Activated CD4-positive, alpha-beta T cell treated with anti-CD3 and anti-CD28 coated beads for 36 hours (primary cell): Measurements from ENCODE around the gene HGF. TPM values are rescaled to one million over a fixed set of nuclear protein-coding genes. Genes with fewer than 3 reads are reported as not detected.

Experiments
- ATAC-seq: fragments of 200-7000 bp; cut with Tn5 transposase; one replicate; pipeline ENCODE4 v1.10.0; 2021; ENCODE audit warnings: mild to moderate bottlenecking, moderate library complexity
- CTCF ChIA-PET: fragments of 350-600 bp; sonication (Branson Sonifier 250); formaldehyde crosslinking; loops from one replicate; lab custom pipeline; 2021; ENCODE audit warnings: antibody characterized with exemption; lab: Charles Lee
- POLR2A ChIA-PET: fragments of 350-600 bp; sonication (Branson Sonifier 250); formaldehyde crosslinking; loops from one replicate; lab custom pipeline; 2021; ENCODE audit warnings: antibody characterized with exemption, inconsistent platforms; lab: Charles Lee
- DNase-seq: peaks from one replicate; pipeline ENCODE4 v3.0.0-alpha.2; 2020
- H3K27ac Mint-ChIP-seq: one replicate; pipeline ENCODE4 v1.8.0; 2021; ENCODE audit warnings: mixed read lengths
- H3K27me3 Mint-ChIP-seq: one replicate; pipeline ENCODE4 v1.8.0; 2021; ENCODE audit warnings: mixed read lengths
- H3K36me3 Mint-ChIP-seq: one replicate; pipeline ENCODE4 v1.8.0; 2021; ENCODE audit warnings: low read depth, mixed read lengths
- H3K4me1 Mint-ChIP-seq: one replicate; pipeline ENCODE4 v1.8.0; 2021; ENCODE audit warnings: mixed read lengths
- H3K4me3 Mint-ChIP-seq: one replicate; pipeline ENCODE4 v1.8.0; 2021; ENCODE audit warnings: mild to moderate bottlenecking, moderate library complexity, mixed read lengths
- H3K9me3 Mint-ChIP-seq: one replicate; pipeline ENCODE4 v1.8.0; 2021; ENCODE audit warnings: low read depth, mixed read lengths
- intact Hi-C, 2 experiments: fragments of 100-400 bp; cut with DNase I in 1 of 2; cut with micrococcal nuclease in 1 of 2; formaldehyde crosslinking; loops; one replicate each; pipeline versions ENCODE4 v1.14.2 to v1.15.1; 2022 to 2024; cut with DNase I, micrococcal nuclease
- total RNA-seq, 2 experiments: library from RNA; stranded (reverse); gene quantifications; one replicate each; pipeline ENCODE4 v1.2.3, GENCODE V29; 2021

The HGF gene
- total RNA-seq, 2 experiments from 2014 or later = not detected

- H3K27me3 Mint-ChIP-seq = no peaks in the 10 kb centered on the region
- ChIA-PET CTCF (no interaction called here), POLR2A (no interaction called here)
- no peaks in the 10 kb centered on the region for H3K4me1 Mint-ChIP-seq
- DNase-seq (no peak), ATAC-seq (no peak)
- H3K9me3 Mint-ChIP-seq = peaks cover 1% of the 10 kb centered on the region
- H3K4me3 Mint-ChIP-seq = no peak overlapping the region
- intact Hi-C loops = no loop called here
- H3K27ac Mint-ChIP-seq = no peak overlapping the region
- H3K36me3 Mint-ChIP-seq = no peaks in the 10 kb centered on the region
These were observed 60.0 kb downstream of the HGF start for GRCh38 chr7:81709836-81710235.

GRCh38 chr7:81707966-81708365 is 61.9 kb downstream of the HGF start:
- intact Hi-C loops = no loop called here
- CTCF ChIA-PET = interaction anchor here (0.6 to 0.7 kb wide), 2 partner anchors 84 to 91 kb away, joined by 3 read pairs; no protein-coding TSS in a partner anchor
- Mint-ChIP-seq H3K4me3 (no peak overlapping the region), H3K9me3 (peaks cover 1% of the 10 kb centered on the region), H3K27ac (no peak overlapping the region), H3K36me3 (no peaks in the 10 kb centered on the region), H3K27me3 (no peaks in the 10 kb centered on the region), H3K4me1 (no peaks in the 10 kb centered on the region)
- ATAC-seq (no peak), DNase-seq (no peak)
- POLR2A ChIA-PET = no interaction called here

- DNase-seq (no peak), ATAC-seq (no peak)
- H3K4me3 Mint-ChIP-seq = no peak overlapping the region
These were observed 62.7 kb downstream of the HGF start for GRCh38 chr7:81707196-81707595.

GRCh38 chr7:81705206-81705605 is 64.6 kb downstream of the HGF start:
- intact Hi-C loops = no loop called here
- DNase-seq (no peak), ATAC-seq (no peak)
- ChIA-PET CTCF (no interaction called here), POLR2A (no interaction called here)
- H3K36me3 Mint-ChIP-seq = no peaks in the 10 kb centered on the region
- H3K4me3 Mint-ChIP-seq = no peak overlapping the region
- H3K9me3 Mint-ChIP-seq = peaks cover 1% of the 10 kb centered on the region
- H3K4me1 Mint-ChIP-seq = no peaks in the 10 kb centered on the region
- no peak overlapping the region for H3K27ac Mint-ChIP-seq
- H3K27me3 Mint-ChIP-seq = no peaks in the 10 kb centered on the region

More at GRCh38 chr7:81707196-81707595, 62.7 kb downstream of the HGF start:
- POLR2A ChIA-PET = no interaction called here
- Mint-ChIP-seq H3K27ac (no peak overlapping the region), H3K9me3 (peaks cover 1% of the 10 kb centered on the region), H3K4me1 (no peaks in the 10 kb centered on the region), H3K36me3 (no peaks in the 10 kb centered on the region), H3K27me3 (no peaks in the 10 kb centered on the region)
- CTCF ChIA-PET = no interaction called here
- intact Hi-C loops = no loop called here

GRCh38 chr7:81704595-81704994 is 65.3 kb downstream of the HGF start:
- Mint-ChIP-seq H3K4me3 (no peak overlapping the region), H3K9me3 (peaks cover 1% of the 10 kb centered on the region), H3K27me3 (no peaks in the 10 kb centered on the region), H3K4me1 (no peaks in the 10 kb centered on the region), H3K27ac (no peak overlapping the region), H3K36me3 (no peaks in the 10 kb centered on the region)
- ChIA-PET CTCF (no interaction called here), POLR2A (no interaction called here)
- ATAC-seq (no peak), DNase-seq (no peak)
- intact Hi-C loops = no loop called here

- Mint-ChIP-seq H3K27ac (no peak overlapping the region), H3K4me3 (no peak overlapping the region), H3K36me3 (no peaks in the 10 kb centered on the region), H3K4me1 (no peaks in the 10 kb centered on the region), H3K27me3 (no peaks in the 10 kb centered on the region), H3K9me3 (peaks cover 2% of the 10 kb centered on the region)
- no peak for DNase-seq
- ATAC-seq = no peak
- intact Hi-C loops = no loop called here
- ChIA-PET POLR2A (no interaction called here), CTCF (no interaction called here)
These were observed 70.9 kb downstream of the HGF start for GRCh38 chr7:81698965-81699364.

GRCh38 chr7:81694711-81695110 is 75.1 kb downstream of the HGF start:
- H3K36me3 Mint-ChIP-seq = no peaks in the 10 kb centered on the region
- CTCF ChIA-PET = interaction anchor here (0.7 kb wide), 1 partner anchor 37 kb away, joined by 3 read pairs; no protein-coding TSS in a partner anchor
- no peak for ATAC-seq
- DNase-seq = no peak
- intact Hi-C loops = no loop called here
- peaks cover 2% of the 10 kb centered on the region for H3K9me3 Mint-ChIP-seq
- POLR2A ChIA-PET = no interaction called here
- H3K4me3 Mint-ChIP-seq = no peak overlapping the region
- no peaks in the 10 kb centered on the region for H3K4me1 Mint-ChIP-seq
- no peak overlapping the region for H3K27ac Mint-ChIP-seq
- no peaks in the 10 kb centered on the region for H3K27me3 Mint-ChIP-seq

GRCh38 chr7:81693894-81694293 is 76.0 kb downstream of the HGF start:
- Mint-ChIP-seq H3K4me3 (no peak overlapping the region), H3K4me1 (no peaks in the 10 kb centered on the region), H3K9me3 (peaks cover 2% of the 10 kb centered on the region), H3K36me3 (no peaks in the 10 kb centered on the region), H3K27ac (no peak overlapping the region), H3K27me3 (no peaks in the 10 kb centered on the region)
- CTCF ChIA-PET = interaction anchor here (0.7 kb wide), 1 partner anchor 36 kb away, joined by 3 read pairs; no protein-coding TSS in a partner anchor
- intact Hi-C loops = no loop called here
- DNase-seq = no peak
- POLR2A ChIA-PET = no interaction called here
- no peak for ATAC-seq

GRCh38 chr7:81693080-81693479 is 76.8 kb downstream of the HGF start:
- CTCF ChIA-PET = no interaction called here
- Mint-ChIP-seq H3K27ac (no peak overlapping the region), H3K27me3 (no peaks in the 10 kb centered on the region), H3K4me1 (no peaks in the 10 kb centered on the region), H3K36me3 (no peaks in the 10 kb centered on the region), H3K4me3 (no peak overlapping the region), H3K9me3 (peaks cover 2% of the 10 kb centered on the region)
- ATAC-seq (no peak), DNase-seq (no peak)
- POLR2A ChIA-PET = no interaction called here
- intact Hi-C loops = no loop called here

- H3K27ac Mint-ChIP-seq = no peak overlapping the region
- no peak for ATAC-seq
- no peak for DNase-seq
These were observed 77.5 kb downstream of the HGF start for GRCh38 chr7:81692146-81692905.

GRCh38 chr7:81691199-81691821 is 78.5 kb downstream of the HGF start:
- Mint-ChIP-seq H3K9me3 (no peaks in the 10 kb centered on the region), H3K27me3 (no peaks in the 10 kb centered on the region), H3K27ac (no peak overlapping the region), H3K4me1 (no peaks in the 10 kb centered on the region), H3K4me3 (no peak overlapping the region), H3K36me3 (no peaks in the 10 kb centered on the region)
- no peak for ATAC-seq
- intact Hi-C loops = no loop called here
- CTCF ChIA-PET = no interaction called here
- DNase-seq = no peak
- POLR2A ChIA-PET = no interaction called here

More at GRCh38 chr7:81692146-81692905, 77.5 kb downstream of the HGF start:
- Mint-ChIP-seq H3K4me1 (no peaks in the 10 kb centered on the region), H3K27me3 (no peaks in the 10 kb centered on the region), H3K9me3 (peaks cover 2% of the 10 kb centered on the region), H3K36me3 (no peaks in the 10 kb centered on the region), H3K4me3 (no peak overlapping the region)
- intact Hi-C loops = no loop called here
- POLR2A ChIA-PET = no interaction called here
- CTCF ChIA-PET = interaction anchor here (0.6 kb wide), 1 partner anchor 941 kb away, joined by 3 read pairs; no protein-coding TSS in a partner anchor

GRCh38 chr7:81690688-81691087 is 79.2 kb downstream of the HGF start:
- H3K4me1 Mint-ChIP-seq = no peaks in the 10 kb centered on the region
- CTCF ChIA-PET = no interaction called here
- ATAC-seq (no peak), DNase-seq (no peak)
- intact Hi-C loops = no loop called here
- no peaks in the 10 kb centered on the region for H3K9me3 Mint-ChIP-seq
- H3K27ac Mint-ChIP-seq = no peak overlapping the region
- no peak overlapping the region for H3K4me3 Mint-ChIP-seq
- H3K36me3 Mint-ChIP-seq = no peaks in the 10 kb centered on the region
- POLR2A ChIA-PET = no interaction called here
- no peaks in the 10 kb centered on the region for H3K27me3 Mint-ChIP-seq
